Measurements from ENCODE around the gene OR6C75. TPM values are rescaled to one million over a fixed set of nuclear protein-coding genes. Genes with fewer than 3 reads are reported as not detected.
"Not testable (repeated sequence)": the region's sequence is repeated elsewhere in the genome, so short reads cannot be mapped to it uniquely, and the experiment has no call there.

The OR6C75 gene
- total RNA-seq, result not detected

DNA sequence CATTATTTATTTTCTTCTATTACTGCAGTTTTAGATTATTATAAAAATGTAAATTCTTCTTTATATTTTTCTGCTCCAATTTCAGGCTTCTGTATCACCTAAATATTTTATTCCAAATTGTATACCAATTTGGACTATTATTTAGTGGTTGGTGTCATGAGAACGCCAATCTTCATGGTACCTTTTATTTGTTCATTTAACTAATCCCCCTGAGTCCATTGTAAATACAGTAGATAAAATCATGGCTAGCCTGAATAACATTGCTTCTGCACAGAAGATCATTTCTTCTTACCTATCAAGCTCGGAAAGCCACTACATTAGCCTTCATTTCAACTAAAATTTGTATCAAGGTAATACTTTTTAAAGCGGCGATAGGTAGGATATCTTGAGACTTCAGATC lies at the start of gene OR6C75:
Gene OR6C75 (plus strand): TSS at position 301 of the 400 bp plus-strand sequence. CDS start 2,136 bp downstream, outside the sequence.
- Histone ChIP-seq H3K36me3 (no peaks in the 10 kb centered on the region), H3K4me1 (no peaks in the 10 kb centered on the region), H3K27me3 (no peaks in the 10 kb centered on the region), H3K9me3 (no peaks in the 10 kb centered on the region), H3K4me3 (replicated peaks in 1 of 3) (no peak within 1 kb of the TSS), H3K27ac (no peak within 1 kb of the TSS)
- 84 to 91% methylated on average over 4 of the region's 4 CpGs for WGBS, 2 donors
- TF ChIP-seq POLR2A (IDR thresholded peaks at IDR 0.05) (no peak), CTCF (IDR thresholded peaks at IDR 0.05) (no peak)
- intact Hi-C loops (cut with DNase I), result no loop called here
- DNase-seq, result no peak

GRCh38 chr12:55314043-55314442 lies 48.7 kb upstream of the OR6C75 start, which contains the start of gene OR6C1:
Gene OR6C1 (plus strand): TSS chr12:55314343. CDS start chr12:55320600, 6,257 bp downstream.
- intact Hi-C loops (cut with DNase I), result no loop called here
- TF ChIP-seq POLR2A (IDR thresholded peaks at IDR 0.05) (no peak), CTCF (IDR thresholded peaks at IDR 0.05) (no peak)

GRCh38 chr12:55320201-55320600 lies 42.6 kb upstream of the OR6C75 start:
- no peak for DNase-seq
- no peaks in the 10 kb centered on the region for H3K36me3 ChIP-seq
- no peaks in the 10 kb centered on the region for H3K27me3 ChIP-seq
- no peaks in the 10 kb centered on the region for H3K4me1 ChIP-seq
- 67 to 75% methylated on average over 4 of the region's 4 CpGs for WGBS, 2 donors
- no peak overlapping the region for H3K4me3 ChIP-seq (replicated peaks in 1 of 3)
- TF ChIP-seq CTCF (IDR thresholded peaks at IDR 0.05) (no peak), POLR2A (IDR thresholded peaks at IDR 0.05) (no peak)
- H3K27ac ChIP-seq, result no peak overlapping the region
- no peaks in the 10 kb centered on the region for H3K9me3 ChIP-seq
- intact Hi-C loops (cut with DNase I), result no loop called here

More at GRCh38 chr12:55314043-55314442, 48.7 kb upstream of the OR6C75 start, which contains the start of gene OR6C1:
- WGBS, 2 donors, result 85 to 86% methylated on average over 2 of the region's 2 CpGs
- no peak for DNase-seq
- no peaks in the 10 kb centered on the region for H3K4me1 ChIP-seq
- no peaks in the 10 kb centered on the region for H3K9me3 ChIP-seq
- H3K27me3 ChIP-seq, result no peaks in the 10 kb centered on the region
- no peak within 1 kb of the TSS for H3K27ac ChIP-seq
- no peak within 1 kb of the TSS for H3K4me3 ChIP-seq (replicated peaks in 1 of 3)
- H3K36me3 ChIP-seq, result no peaks in the 10 kb centered on the region

DNA sequence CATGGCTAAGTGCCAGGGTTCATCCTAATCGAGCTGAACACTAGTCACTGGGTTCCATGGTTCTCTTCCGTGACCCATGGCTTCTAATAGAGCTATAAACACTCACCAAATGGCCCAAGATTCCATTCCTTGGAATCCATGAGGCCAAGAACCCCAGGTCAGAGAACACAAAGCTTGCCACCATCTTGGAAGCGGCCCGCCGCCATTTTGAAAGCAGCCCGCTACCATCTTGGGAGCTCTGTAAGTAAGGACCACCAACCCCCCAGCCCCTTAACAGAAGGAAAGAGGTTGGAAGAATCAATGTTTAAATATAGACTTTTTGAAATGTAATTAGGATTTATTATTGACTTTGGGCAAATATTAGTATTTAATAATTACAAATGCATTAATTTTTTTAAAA lies 37.0 kb upstream of the OR6C75 start:
- DNase-seq; H3K4me3 ChIP-seq (replicated peaks in 1 of 3); H3K36me3 ChIP-seq; H3K9me3 ChIP-seq; H3K27ac ChIP-seq; H3K27me3 ChIP-seq; intact Hi-C loops (cut with DNase I); H3K4me1 ChIP-seq: not testable (repeated sequence)
- 97 to 98% methylated on average over 6 of the region's 6 CpGs for WGBS, 2 donors

DNA sequence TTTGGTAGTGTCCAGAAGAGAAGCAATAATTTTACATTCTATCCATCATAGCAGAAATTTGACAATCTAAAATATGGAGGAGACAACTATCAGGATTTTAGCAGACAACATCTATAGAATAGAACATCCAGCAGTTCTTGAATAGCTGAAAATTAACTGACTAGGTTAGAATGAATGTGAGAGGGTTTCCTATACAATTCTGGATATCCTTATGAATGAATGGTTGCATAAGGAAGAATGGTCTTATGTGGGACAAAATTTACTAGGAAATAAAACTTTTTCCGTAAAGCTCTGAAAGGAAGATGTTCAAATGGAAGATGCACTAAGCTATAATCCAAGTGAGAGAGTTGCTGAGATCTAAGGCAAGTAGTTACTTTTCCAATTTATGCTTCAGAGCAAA lies 32.3 kb upstream of the OR6C75 start, which contains the start of gene OR6C3:
Gene OR6C3 (plus strand): TSS at position 301 of the 400 bp plus-strand sequence. CDS start 955 bp downstream, outside the sequence.
- no peaks in the 10 kb centered on the region for H3K27me3 ChIP-seq
- H3K27ac ChIP-seq, result no peak within 1 kb of the TSS
- no peaks in the 10 kb centered on the region for H3K4me1 ChIP-seq
- no peak for DNase-seq
- H3K36me3 ChIP-seq, result no peaks in the 10 kb centered on the region
- TF ChIP-seq CTCF (IDR thresholded peaks at IDR 0.05) (no peak), POLR2A (IDR thresholded peaks at IDR 0.05) (no peak)
- no peak within 1 kb of the TSS for H3K4me3 ChIP-seq (replicated peaks in 1 of 3)
- WGBS, 2 donors, result 98 to 100% methylated on average over 1 of the region's 1 CpG
- intact Hi-C loops (cut with DNase I), result no loop called here
- H3K9me3 ChIP-seq, result no peaks in the 10 kb centered on the region

All from thyroid gland (tissue), 4 donors.